ENCODE data around the gene FNDC7. TPM values are rescaled to one million over a fixed set of nuclear protein-coding genes. Genes with fewer than 3 reads are reported as not detected.
A peak's percentile ranks its signal among the peaks of the same experiment; 100 is the strongest.

Gene FNDC7
- total and polyA plus RNA-seq, 9 of the 15 experiments (the other 6 are each of a cell fraction or from before 2014, with no cell fraction given) = not detected

DNA sequence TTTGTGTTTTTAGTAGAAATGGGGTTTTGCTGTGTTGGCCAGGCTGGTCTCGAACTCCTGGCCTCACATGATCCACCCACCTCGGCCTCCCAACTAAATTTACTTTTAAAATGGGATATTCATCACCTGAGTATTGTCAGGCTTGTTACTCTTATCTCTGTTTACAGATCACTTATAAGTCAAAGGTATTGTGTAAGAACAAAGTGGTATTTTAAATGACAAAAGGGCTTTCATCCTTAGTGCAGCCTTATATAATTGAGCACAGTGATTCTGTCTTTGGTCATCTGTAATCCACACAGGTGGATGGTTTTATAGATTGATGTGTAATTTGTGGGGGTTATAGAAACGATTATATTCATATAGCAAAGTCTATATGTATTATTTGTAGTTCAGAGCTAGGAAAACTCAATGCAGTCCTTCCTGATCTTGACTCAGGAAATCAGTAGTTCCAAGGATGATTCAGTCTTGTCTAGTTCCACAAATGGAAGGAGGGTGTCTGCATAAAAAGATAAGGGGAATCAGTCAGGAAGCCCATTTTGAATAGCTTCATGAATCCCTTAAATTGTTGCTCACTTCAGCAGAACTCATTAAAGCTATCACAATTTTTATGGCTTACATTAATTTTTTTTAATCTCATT, 68.3 kb downstream of the FNDC7 start (continued):
- TF ChIP-seq TAL1 (IDR thresholded peaks at IDR 0.05) = peak; percentile 80
- TF ChIP-seq ETV5 (CRISPR knock-in tag; IDR thresholded peaks at IDR 0.05; ENCODE audit: low read depth) = no peak
- no peak for TF ChIP-seq SNRNP70 (optimal IDR thresholded peaks at IDR 0.05; ENCODE audit: low read depth, low read length)
- TF ChIP-seq MED1 (CRISPR knock-in tag; IDR thresholded peaks at IDR 0.05; ENCODE audit: borderline replicate concordance) = no peak
- TF ChIP-seq MYC (IDR thresholded peaks at IDR 0.05; ENCODE audit: low read depth, low read length) = no peak
- TF ChIP-seq MYC (CRISPR knock-in tag; IDR thresholded peaks at IDR 0.05; ENCODE audit: borderline replicate concordance, low read depth) = no peak
- TF ChIP-seq USF2 (CRISPR knock-in tag; IDR thresholded peaks at IDR 0.05) = no peak
- TF ChIP-seq, protein P1, sequence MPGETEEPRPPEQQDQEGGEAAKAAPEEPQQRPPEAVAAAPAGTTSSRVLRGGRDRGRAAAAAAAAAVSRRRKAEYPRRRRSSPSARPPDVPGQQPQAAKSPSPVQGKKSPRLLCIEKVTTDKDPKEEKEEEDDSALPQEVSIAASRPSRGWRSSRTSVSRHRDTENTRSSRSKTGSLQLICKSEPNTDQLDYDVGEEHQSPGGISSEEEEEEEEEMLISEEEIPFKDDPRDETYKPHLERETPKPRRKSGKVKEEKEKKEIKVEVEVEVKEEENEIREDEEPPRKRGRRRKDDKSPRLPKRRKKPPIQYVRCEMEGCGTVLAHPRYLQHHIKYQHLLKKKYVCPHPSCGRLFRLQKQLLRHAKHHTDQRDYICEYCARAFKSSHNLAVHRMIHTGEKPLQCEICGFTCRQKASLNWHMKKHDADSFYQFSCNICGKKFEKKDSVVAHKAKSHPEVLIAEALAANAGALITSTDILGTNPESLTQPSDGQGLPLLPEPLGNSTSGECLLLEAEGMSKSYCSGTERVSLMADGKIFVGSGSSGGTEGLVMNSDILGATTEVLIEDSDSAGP (CRISPR knock-in tag; IDR thresholded peaks at IDR 0.05) = no peak
- TF ChIP-seq ZBTB7A (IDR thresholded peaks at IDR 0.05; ENCODE audit: borderline replicate concordance, control insufficient read depth, low read depth, low read length) = no peak
- peak; percentile 20 to 40; a peak in 2 of 4 replicates for TF ChIP-seq TRIM24 (IDR thresholded peaks at IDR 0.05)
- no peak for TF ChIP-seq GABPB2 (CRISPR knock-in tag; conservative IDR thresholded peaks at IDR 0.05)
- peak; percentile 86 for TF ChIP-seq CBFA2T3 (IDR thresholded peaks at IDR 0.05)
- no peak for TF ChIP-seq ELF2 (CRISPR knock-in tag; IDR thresholded peaks at IDR 0.05)
- no peak for TF ChIP-seq RAD51 (IDR thresholded peaks at IDR 0.05; ENCODE audit: borderline replicate concordance, low read depth)
- peak; percentile 24 to 33; a peak in 2 of 4 replicates for TF ChIP-seq KDM1A (IDR thresholded peaks at IDR 0.05)
- TF ChIP-seq, protein P2, sequence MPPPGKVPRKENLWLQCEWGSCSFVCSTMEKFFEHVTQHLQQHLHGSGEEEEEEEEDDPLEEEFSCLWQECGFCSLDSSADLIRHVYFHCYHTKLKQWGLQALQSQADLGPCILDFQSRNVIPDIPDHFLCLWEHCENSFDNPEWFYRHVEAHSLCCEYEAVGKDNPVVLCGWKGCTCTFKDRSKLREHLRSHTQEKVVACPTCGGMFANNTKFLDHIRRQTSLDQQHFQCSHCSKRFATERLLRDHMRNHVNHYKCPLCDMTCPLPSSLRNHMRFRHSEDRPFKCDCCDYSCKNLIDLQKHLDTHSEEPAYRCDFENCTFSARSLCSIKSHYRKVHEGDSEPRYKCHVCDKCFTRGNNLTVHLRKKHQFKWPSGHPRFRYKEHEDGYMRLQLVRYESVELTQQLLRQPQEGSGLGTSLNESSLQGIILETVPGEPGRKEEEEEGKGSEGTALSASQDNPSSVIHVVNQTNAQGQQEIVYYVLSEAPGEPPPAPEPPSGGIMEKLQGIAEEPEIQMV (tag; conservative IDR thresholded peaks at IDR 0.05; ENCODE audit: low read depth) = no peak
- TF ChIP-seq CCAR2 (IDR thresholded peaks at IDR 0.05; ENCODE audit: low read depth, low read length) = no peak
- TF ChIP-seq CHD4 (IDR thresholded peaks at IDR 0.05; ENCODE audit: insufficient read depth, insufficient replicate concordance, low read depth, low read length, poor library complexity, severe bottlenecking) = no peak
- TF ChIP-seq RB1 (IDR thresholded peaks at IDR 0.05; ENCODE audit: low read depth) = no peak
- TF ChIP-seq GATA2 (CRISPR knock-in tag; IDR thresholded peaks at IDR 0.05) = peak; percentile 78
- no peak for TF ChIP-seq PHB (CRISPR knock-in tag; IDR thresholded peaks at IDR 0.05)
- TF ChIP-seq RHOXF2B (CRISPR knock-in tag; conservative IDR thresholded peaks at IDR 0.05) = no peak
- TF ChIP-seq CLOCK (CRISPR knock-in tag; IDR thresholded peaks at IDR 0.05; ENCODE audit: borderline replicate concordance) = no peak
- TF ChIP-seq ZNF764 (CRISPR knock-in tag; IDR thresholded peaks at IDR 0.05; ENCODE audit: low read depth) = no peak
